ENCODE data around the gene RBPJL.

RBPJL gene

DNA sequence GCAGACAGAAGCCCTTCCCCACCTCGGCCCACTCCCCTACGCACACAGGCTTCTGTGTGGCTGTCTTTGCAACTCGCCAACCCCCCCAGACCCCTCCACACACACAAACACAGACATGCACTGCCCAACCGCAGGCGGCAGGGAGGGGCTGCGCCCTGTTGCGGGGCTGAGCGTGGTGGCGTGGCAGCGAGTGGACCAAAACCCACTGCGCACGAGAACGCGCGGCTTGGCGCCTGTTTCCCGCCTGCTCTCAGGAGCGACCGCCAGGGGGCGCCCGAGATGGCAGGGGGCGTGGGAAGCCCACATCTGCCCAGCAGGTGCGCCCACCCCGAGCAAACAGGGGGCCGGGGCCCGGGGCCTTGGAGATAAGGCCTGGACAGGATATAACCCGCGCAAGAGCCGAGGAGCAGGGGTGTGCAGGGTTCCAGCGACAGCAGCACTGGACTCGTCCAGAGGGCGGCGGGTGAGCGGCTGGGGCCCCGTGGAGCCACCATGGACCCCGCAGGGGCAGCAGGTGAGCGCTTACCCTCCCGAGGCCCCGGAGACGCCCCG lies at the start of gene RBPJL:
TSS of gene RBPJL (plus strand) at position 410 of the 552 bp plus-strand sequence. CDS start at position 493, 83 bp downstream.
- in situ Hi-C loops (cut with MboI; ENCODE audit: low sequenced_read_pairs), result no loop called here

DNA sequence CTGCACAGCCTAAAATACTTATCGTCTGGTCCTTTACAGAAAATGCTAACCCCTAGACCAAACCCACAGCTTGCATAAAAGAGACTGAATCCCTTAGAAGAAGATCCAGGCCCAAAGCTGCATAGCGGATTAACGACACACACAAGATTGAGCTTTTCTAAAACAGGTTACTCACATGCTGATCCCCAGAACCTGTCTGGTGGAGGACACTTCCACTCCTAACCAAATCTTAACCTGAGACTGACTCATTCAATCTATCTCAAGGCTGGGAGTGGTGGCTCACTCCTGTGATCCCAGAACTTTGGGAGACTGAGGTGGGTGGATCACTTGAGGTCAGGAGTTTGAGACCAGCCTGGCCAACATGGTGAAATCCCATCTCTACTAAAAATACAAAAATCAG lies 49.5 kb upstream of the RBPJL start:
- in situ Hi-C loops (cut with MboI; ENCODE audit: low sequenced_read_pairs), result no loop called here

DNA sequence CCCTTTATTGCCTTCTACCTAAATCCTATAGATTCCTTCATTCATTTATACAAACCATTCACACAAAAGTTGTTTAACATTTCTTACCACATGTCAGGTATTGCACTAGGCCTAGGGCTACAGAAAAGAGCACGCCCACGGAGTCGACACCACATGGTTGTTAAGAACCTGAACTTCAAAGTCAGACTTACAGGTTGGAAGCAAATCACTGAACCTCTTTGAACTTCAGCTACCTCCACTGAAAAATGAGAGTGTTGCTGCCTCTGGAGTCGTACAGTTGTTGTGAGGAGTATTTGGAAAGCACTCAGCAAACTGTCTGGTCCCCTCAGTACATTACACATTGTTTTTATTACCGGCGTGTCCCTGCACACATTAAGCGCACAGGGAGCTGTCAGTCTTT lies 48.9 kb upstream of the RBPJL start:
- in situ Hi-C loops (cut with MboI; ENCODE audit: low sequenced_read_pairs), result no loop called here

DNA sequence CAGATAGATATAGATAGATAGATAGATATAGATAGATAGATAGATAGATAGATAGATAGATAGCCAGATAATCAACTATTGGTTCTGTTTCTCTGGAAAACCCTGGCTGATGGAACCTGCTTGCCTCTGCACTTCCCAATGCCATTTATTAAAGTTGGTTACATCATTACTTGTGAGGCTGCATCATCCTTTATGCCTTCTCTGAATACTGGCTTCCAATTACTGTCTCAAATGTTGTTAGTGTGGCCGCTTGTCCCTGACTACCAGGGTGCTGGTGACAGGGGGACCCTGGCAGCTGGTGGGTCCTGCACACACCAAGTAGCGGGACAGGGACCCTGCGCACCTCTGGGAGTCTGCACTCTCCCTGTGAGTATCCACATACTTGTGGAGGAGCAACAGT lies 48.4 kb upstream of the RBPJL start:
- in situ Hi-C loops (cut with MboI; ENCODE audit: low sequenced_read_pairs), result no loop called here

GRCh38 chr20:45258664-45259063 lies 48.0 kb upstream of the RBPJL start:
- in situ Hi-C loops (cut with MboI; ENCODE audit: low sequenced_read_pairs), result no loop called here

DNA sequence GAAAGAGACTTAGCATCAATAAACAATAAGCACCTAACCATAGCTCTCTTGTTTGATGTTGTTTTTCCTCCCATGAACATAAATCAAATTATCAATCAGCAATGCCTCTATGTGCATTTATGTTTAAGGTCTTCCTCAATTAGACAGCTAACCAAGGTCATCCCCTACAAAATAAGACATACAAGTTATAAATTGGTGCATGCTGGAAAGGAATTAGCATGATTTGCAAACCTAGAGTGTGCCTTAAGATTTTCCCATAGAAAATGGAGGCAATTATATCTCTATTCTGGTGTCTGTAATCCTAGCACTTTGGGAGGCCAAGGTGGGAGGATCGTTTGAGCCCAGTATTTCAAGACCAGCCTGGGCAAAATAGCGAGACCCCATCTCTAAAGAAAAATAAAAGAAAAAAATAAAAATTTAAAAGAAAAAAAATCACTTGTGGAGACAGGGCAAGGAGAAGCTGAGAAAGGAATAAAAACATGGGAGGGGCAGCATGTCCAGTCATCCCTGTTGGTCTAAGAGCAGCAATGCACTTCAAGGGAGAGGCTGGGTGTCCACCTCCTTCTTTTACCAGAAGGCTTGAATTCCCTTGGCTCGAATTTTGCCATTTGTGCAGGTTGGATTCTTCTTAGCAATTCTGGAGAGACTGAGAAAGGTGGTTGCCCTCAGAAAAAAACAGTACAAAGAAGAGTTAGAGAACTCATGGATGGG lies 42.9 kb upstream of the RBPJL start:
- in situ Hi-C loops (cut with MboI; ENCODE audit: low sequenced_read_pairs), result no loop called here

DNA sequence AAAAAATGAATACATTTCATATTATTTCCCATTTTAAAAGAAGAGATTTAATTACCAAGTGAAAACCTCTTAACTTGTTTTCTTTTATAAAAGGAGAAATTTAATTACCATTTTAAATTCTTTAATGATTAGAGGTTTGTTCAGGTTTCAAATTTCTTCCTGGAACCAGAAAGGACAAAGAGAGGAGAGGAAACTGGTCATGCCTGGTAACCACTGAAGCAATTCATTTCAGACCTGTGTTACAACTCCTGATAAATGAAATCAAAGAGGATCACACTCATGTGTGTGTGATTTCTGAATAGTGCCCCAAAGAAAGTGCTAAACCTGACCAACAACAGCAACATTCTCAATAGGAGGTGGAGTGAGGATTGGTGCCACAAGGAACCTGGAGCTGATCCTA lies 39.7 kb upstream of the RBPJL start:
- in situ Hi-C loops (cut with MboI; ENCODE audit: low sequenced_read_pairs), result no loop called here

GRCh38 chr20:45268531-45268930 lies 38.1 kb upstream of the RBPJL start:
- in situ Hi-C loops (cut with MboI; ENCODE audit: low sequenced_read_pairs), result no loop called here

- in situ Hi-C loops (cut with MboI; ENCODE audit: low sequenced_read_pairs), result no loop called here
These were observed 37.6 kb upstream of the RBPJL start for GRCh38 chr20:45269056-45269455.

DNA sequence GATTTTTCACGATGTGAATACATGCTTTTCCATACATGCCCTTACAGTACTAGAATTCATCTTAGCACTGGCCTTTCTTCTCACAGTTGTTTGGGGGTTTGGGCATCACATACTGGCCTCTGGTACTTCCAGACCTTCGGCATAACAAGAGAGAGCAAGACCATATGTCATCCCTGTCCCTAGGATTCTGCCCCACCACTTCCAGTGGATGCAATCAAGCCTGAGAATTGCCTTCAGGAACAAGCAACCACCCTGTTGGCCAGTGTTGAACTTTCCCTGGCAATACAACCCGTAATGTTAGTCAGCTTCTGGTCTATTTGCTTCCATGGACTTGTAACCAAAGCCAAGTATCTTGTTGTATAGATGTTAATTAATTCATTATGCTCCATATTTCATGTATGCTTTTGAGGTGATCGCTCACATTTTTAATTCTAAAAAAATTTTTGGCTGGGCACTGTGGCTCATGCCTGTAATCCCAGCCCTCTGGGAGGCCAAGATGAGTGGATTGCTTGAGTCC lies 36.8 kb upstream of the RBPJL start:
- in situ Hi-C loops (cut with MboI; ENCODE audit: low sequenced_read_pairs), result no loop called here

DNA sequence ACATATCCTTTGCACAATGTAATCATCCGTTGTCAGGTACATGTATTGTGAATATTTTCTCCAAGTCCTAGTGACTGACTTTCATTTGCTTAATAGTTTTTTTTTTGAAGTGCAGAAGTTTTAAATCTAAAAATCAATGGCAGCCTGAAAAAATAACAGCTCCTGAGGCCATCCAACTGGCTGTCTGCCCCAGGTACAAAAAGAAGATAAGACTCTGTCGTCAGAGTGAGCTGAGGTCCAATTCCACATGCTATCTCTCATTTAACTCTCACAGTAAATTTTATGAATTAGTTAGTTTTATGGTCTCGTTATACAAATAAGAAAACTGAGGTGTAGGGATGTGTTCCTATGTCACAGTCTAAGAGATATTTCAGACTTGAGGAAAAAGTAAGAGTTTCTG lies 31.3 kb upstream of the RBPJL start:
- in situ Hi-C loops (cut with MboI; ENCODE audit: low sequenced_read_pairs), result no loop called here

GRCh38 chr20:45279992-45280391 lies 26.6 kb upstream of the RBPJL start:
- in situ Hi-C loops (cut with MboI; ENCODE audit: low sequenced_read_pairs), result no loop called here

GRCh38 chr20:45282700-45283550 lies 23.7 kb upstream of the RBPJL start:
- in situ Hi-C loops (cut with MboI; ENCODE audit: low sequenced_read_pairs), result no loop called here

DNA sequence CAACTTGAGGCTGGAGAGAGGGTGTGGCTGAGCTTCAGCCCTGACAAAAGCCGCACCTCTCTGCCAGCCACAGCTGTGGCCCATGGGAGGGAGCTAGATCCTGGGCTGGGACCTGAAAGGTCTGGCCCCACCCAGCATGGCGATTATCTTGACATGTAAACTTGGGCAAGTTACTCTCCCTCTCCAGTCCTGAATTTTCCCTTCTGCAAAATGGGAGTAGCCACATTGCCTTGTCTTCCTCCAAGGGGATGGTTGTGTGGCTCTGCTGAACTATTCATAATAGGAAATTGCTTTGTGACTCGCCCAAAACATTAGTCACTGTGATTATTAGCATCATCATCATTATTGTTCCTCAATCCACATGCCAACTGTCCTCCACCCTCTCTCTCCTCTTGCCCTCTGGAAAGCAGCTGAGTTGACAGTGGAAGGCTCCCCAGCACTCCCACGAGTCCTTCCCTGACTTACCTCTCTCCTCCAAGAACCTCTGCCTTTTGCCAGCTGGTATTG lies 23.0 kb upstream of the RBPJL start:
- in situ Hi-C loops (cut with MboI; ENCODE audit: low sequenced_read_pairs), result no loop called here

DNA sequence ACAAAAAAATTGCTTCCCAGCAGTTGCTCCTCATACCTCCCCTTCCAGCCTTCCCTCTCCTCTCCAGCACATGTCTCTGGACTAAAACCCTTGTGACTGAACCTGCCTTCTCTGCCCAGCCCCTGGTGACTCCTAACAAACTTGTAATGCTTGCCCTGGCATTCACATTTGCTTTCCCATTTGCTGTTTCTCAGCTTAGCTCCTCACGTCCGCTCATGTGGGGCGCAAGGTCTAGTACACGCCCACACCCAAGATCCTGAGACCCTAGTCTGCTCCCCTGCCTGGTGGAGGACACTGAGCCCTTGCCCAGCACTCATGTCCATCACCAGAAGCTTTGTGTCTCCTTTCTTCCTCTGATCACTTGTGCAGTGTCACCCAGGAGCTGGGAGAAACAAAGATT lies 18.3 kb upstream of the RBPJL start:
- in situ Hi-C loops (cut with MboI; ENCODE audit: low sequenced_read_pairs), result no loop called here

DNA sequence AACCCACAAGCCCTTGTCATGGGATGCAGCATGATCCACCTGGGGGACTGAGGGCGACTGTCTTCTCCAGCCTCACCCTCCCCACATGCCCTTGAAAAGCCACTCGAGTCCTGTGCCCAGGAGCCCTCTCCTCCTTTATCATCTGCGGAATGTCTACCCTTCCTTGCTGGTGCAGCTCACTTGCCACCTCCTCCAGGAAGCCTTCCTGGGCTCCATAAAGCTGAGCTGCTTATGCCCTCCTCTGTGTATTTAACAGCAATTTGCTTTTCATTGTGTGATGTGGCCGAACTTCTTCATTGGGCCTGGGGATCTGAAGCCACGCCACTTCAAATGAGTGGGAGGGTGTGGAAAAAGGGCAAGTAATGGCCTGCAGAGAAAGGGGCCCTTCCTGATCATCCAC lies 17.8 kb upstream of the RBPJL start:
- in situ Hi-C loops (cut with MboI; ENCODE audit: low sequenced_read_pairs), result no loop called here

GRCh38 chr20:45289942-45290676 lies 16.5 kb upstream of the RBPJL start:
- in situ Hi-C loops (cut with MboI; ENCODE audit: low sequenced_read_pairs), result no loop called here

GRCh38 chr20:45290677-45291355 lies 15.8 kb upstream of the RBPJL start:
- in situ Hi-C loops (cut with MboI; ENCODE audit: low sequenced_read_pairs), result no loop called here

DNA sequence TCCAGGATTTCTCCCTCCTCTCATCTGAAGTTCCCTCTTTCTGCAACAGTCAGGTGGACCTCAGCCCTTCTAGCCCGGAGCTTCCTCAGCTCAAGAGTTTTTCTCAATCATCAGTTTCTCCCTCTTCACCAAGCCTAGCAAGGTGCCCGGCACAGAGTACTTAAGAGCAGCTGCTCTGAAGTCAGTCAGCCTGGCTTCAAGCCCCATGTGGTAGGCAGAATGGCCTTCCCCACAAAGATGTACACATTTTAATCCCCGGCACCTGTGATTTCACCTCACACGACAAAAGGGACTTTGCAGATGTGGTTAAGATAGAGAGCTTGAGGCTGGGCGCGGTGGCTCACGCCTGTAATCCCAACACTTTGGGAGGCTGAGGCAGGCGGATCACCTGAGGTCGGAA lies 15.1 kb upstream of the RBPJL start:
- in situ Hi-C loops (cut with MboI; ENCODE audit: low sequenced_read_pairs), result no loop called here

DNA sequence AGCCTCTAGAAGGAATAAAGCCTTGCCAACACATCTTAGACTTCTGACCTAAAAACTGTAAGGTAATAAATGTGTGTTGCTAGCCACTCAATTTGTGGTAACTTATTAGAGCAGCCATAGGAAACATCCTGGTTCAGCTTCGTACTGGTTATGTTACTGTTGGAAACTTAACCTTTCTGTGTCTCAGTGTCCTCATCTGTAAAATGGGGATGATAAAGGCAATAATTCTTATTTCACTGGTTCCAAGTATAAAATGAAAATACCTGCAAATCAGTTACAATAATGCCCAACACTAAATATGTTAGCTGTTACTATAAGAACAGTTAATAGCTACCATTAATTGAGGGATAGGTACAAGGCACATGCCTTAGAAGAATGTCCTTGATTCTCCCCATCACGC lies 14.3 kb upstream of the RBPJL start:
- in situ Hi-C loops (cut with MboI; ENCODE audit: low sequenced_read_pairs), result no loop called here
